ENCODE measurements around the gene ARHGAP26. TPM values are rescaled to one million over a fixed set of nuclear protein-coding genes. Genes with fewer than 3 reads are reported as not detected.

The ARHGAP26 gene
- total and polyA plus RNA-seq, 2 of the 4 experiments (the other 2 are of a cell fraction): 0.54 to 0.56 TPM

DNA sequence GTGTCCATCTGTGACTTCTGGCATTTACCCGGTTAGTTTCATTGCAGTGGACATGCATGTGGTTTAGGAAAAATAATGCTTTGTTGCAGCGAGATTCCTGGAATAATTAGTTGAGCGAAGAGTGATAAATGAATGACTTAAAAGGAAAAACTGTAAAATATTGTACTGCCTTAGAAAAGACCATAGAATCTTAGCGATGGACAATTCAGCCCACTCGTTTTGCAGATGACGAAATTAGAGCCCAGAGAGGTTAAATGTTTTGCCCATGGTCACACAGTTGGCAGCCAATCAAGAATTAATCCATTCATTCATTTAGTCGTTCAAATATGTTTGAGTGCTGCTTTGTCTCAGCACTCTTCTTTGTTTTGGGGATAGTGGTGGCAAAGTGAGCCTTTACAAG is 107.9 kb downstream of the ARHGAP26 start:
- no peak overlapping the region for H2BK5ac ChIP-seq (ENCODE audit: low read depth, low read length, poor library complexity, severe bottlenecking)
- in situ Hi-C loops (cut with MboI; ENCODE audit: low sequenced_read_pairs) (loop anchor here (10.0 kb wide), 1 partner anchor 273 kb away; no protein-coding TSS in a partner anchor), dilution Hi-C loops (cut with HindIII; ENCODE audit: low sequenced_read_pairs, unreplicated experiment) (loop anchor here (25.0 kb wide), 1 partner anchor 166 kb away; no protein-coding TSS in a partner anchor)

More for the DNA sequence above, 107.9 kb downstream of the ARHGAP26 start:
- peaks cover 4% of the 10 kb centered on the region for H3K4me1 ChIP-seq (ENCODE audit: control insufficient read depth, insufficient read depth, low read length)
- no peak overlapping the region for H3K56ac ChIP-seq (ENCODE audit: extremely low read depth, insufficient read depth, low read length)
- no peak overlapping the region for H2BK120ac ChIP-seq (ENCODE audit: low read depth, low read length)
- no peak overlapping the region for H3K4me3 ChIP-seq (ENCODE audit: insufficient read depth, low read depth, low read length)
- no TSS peak for BruUV-seq (replicated peaks)
- H2BK15ac ChIP-seq (ENCODE audit: low read depth, low read length): no peak overlapping the region
- no peak overlapping the region for H3K23ac ChIP-seq (ENCODE audit: low read depth, low read length)
- WGBS, 2 experiments (ENCODE audit: extremely low coverage in 2 of 2, insufficient read length in 1 of 2): 83% methylated on average over 3 of the region's 7 CpGs; no CpG with 5 or more reads in 1 of the 2 experiments
- no peak overlapping the region for H2AFZ ChIP-seq (replicated peaks; ENCODE audit: low read length, poor library complexity)
- H4K8ac ChIP-seq (ENCODE audit: low read depth in 2 of 2, low read length in 2 of 2): no peak overlapping the region
- POLR2A ChIA-PET (ENCODE audit: unreplicated experiment): no interaction called here
- no peak overlapping the region for H3K9ac ChIP-seq (ENCODE audit: low read depth, low read length)
- no peak overlapping the region for H3K4ac ChIP-seq (ENCODE audit: low read depth, low read length)
- H4K91ac ChIP-seq (ENCODE audit: insufficient read depth, low read depth, low read length): no peak overlapping the region
- H3K4me2 ChIP-seq (ENCODE audit: low read depth, low read length): no peak overlapping the region
- H3K27ac ChIP-seq (ENCODE audit: insufficient read depth, low read length): no peak overlapping the region
- no peak overlapping the region for H3K14ac ChIP-seq (replicated peaks; ENCODE audit: low read depth, low read length)
- no peaks in the 10 kb centered on the region for H3K79me1 ChIP-seq (ENCODE audit: low read depth in 1 of 2, low read length in 2 of 2)
- H2AK9ac ChIP-seq (replicated peaks; ENCODE audit: low read depth, low read length, poor library complexity): no peak overlapping the region
- H3K9me3 ChIP-seq (ENCODE audit: control insufficient read depth, insufficient read depth, low read length): no peaks in the 10 kb centered on the region
- no peaks in the 10 kb centered on the region for H4K20me1 ChIP-seq (ENCODE audit: insufficient read depth, low read length)
- H4K5ac ChIP-seq (ENCODE audit: low read depth, low read length): no peak overlapping the region
- ATAC-seq (ENCODE audit: low read depth): no peak
- H3K36me3 ChIP-seq (ENCODE audit: control insufficient read depth, insufficient read depth, low read length): no peaks in the 10 kb centered on the region
- H3K27me3 ChIP-seq (ENCODE audit: control insufficient read depth, insufficient read depth, low read length): peaks cover 8% of the 10 kb centered on the region; the same call in 1 of the 2 replicates
- DNase-seq: no peak
- CTCF ChIA-PET: interaction anchor here (2.3 to 3.3 kb wide), 2 partner anchors 162 to 165 kb away, joined by 11 to 38 read pairs; no protein-coding TSS in a partner anchor
- no peak overlapping the region; the same call in 1 of the 2 replicates for H2AK5ac ChIP-seq (ENCODE audit: low read depth, low read length)
- TF ChIP-seq MAFK (IDR thresholded peaks at IDR 0.05; ENCODE audit: low read depth, low read length): no peak
- no peak for TF ChIP-seq CHD1 (IDR thresholded peaks at IDR 0.05; ENCODE audit: low read depth, low read length)
- TF ChIP-seq, protein P1, sequence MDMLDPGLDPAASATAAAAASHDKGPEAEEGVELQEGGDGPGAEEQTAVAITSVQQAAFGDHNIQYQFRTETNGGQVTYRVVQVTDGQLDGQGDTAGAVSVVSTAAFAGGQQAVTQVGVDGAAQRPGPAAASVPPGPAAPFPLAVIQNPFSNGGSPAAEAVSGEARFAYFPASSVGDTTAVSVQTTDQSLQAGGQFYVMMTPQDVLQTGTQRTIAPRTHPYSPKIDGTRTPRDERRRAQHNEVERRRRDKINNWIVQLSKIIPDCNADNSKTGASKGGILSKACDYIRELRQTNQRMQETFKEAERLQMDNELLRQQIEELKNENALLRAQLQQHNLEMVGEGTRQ (IDR thresholded peaks at IDR 0.05; ENCODE audit: low read depth, low read length): no peak
- TF ChIP-seq, protein P2, sequence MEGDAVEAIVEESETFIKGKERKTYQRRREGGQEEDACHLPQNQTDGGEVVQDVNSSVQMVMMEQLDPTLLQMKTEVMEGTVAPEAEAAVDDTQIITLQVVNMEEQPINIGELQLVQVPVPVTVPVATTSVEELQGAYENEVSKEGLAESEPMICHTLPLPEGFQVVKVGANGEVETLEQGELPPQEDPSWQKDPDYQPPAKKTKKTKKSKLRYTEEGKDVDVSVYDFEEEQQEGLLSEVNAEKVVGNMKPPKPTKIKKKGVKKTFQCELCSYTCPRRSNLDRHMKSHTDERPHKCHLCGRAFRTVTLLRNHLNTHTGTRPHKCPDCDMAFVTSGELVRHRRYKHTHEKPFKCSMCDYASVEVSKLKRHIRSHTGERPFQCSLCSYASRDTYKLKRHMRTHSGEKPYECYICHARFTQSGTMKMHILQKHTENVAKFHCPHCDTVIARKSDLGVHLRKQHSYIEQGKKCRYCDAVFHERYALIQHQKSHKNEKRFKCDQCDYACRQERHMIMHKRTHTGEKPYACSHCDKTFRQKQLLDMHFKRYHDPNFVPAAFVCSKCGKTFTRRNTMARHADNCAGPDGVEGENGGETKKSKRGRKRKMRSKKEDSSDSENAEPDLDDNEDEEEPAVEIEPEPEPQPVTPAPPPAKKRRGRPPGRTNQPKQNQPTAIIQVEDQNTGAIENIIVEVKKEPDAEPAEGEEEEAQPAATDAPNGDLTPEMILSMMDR (conservative IDR thresholded peaks at IDR 0.05; ENCODE audit: low read depth, low read length): no peak
- no peak for TF ChIP-seq BHLHE40 (IDR thresholded peaks at IDR 0.05; ENCODE audit: low read depth, low read length)
- no peak for TF ChIP-seq CEBPB (IDR thresholded peaks at IDR 0.05; ENCODE audit: low read depth, low read length)
- TF ChIP-seq RAD21 (IDR thresholded peaks at IDR 0.05; ENCODE audit: low read length): no peak
- TF ChIP-seq, protein P3, sequence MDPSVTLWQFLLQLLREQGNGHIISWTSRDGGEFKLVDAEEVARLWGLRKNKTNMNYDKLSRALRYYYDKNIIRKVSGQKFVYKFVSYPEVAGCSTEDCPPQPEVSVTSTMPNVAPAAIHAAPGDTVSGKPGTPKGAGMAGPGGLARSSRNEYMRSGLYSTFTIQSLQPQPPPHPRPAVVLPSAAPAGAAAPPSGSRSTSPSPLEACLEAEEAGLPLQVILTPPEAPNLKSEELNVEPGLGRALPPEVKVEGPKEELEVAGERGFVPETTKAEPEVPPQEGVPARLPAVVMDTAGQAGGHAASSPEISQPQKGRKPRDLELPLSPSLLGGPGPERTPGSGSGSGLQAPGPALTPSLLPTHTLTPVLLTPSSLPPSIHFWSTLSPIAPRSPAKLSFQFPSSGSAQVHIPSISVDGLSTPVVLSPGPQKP (IDR thresholded peaks at IDR 0.05; ENCODE audit: borderline replicate concordance, low read depth, low read length): no peak
- TF ChIP-seq FOS (IDR thresholded peaks at IDR 0.05; ENCODE audit: low read depth, low read length): no peak
- no peak for TF ChIP-seq POLR2A (IDR thresholded peaks at IDR 0.05; ENCODE audit: low read depth, low read length)
- TF ChIP-seq NFE2L2 (IDR thresholded peaks at IDR 0.05; ENCODE audit: low read depth, low read length): no peak
- no peak for TF ChIP-seq RFX5 (IDR thresholded peaks at IDR 0.05; ENCODE audit: low read depth, low read length)
- TF ChIP-seq MAZ (IDR thresholded peaks at IDR 0.05; ENCODE audit: borderline replicate concordance, low read depth, low read length): no peak
- no peak for TF ChIP-seq RCOR1 (IDR thresholded peaks at IDR 0.05; ENCODE audit: insufficient replicate concordance, low read length)
- TF ChIP-seq SMC3 (IDR thresholded peaks at IDR 0.05; ENCODE audit: low read depth, low read length): no peak
- no peak for TF ChIP-seq MXI1 (IDR thresholded peaks at IDR 0.05; ENCODE audit: borderline replicate concordance, low read depth, low read length)
- H3K9me1 ChIP-seq (ENCODE audit: insufficient read depth, low read length): no peaks in the 10 kb centered on the region; the same call in 1 of the 2 replicates
- H3K18ac ChIP-seq (ENCODE audit: low read depth, low read length): no peak overlapping the region
- no peak overlapping the region for H2BK20ac ChIP-seq (ENCODE audit: low read depth, low read length)
- intact Hi-C loops (cut with micrococcal nuclease): no loop called here
